Hippocampal formation (tissue), 2 donors: ENCODE measurements around the gene MUC12.
"Not testable (repeated sequence)": the region's sequence is repeated elsewhere in the genome, so short reads cannot be mapped to it uniquely, and the experiment has no call there.

ENCODE experiments used
- DNase-seq, 2 donors: peaks; one replicate each; lab custom pipeline; 2025; lab: John Stamatoyannopoulos, UW

Gene MUC12

GRCh38 chr7:100969066-100969615, at the start of gene MUC12:
TSS of gene MUC12 (plus strand) at chr7:100969565. CDS start at chr7:100969623, 58 bp downstream.
- no peak for DNase-seq

GRCh38 chr7:100919779-100920437, 49.5 kb upstream of the MUC12 start:
- not testable (repeated sequence) for DNase-seq

- no peak for DNase-seq
These were observed 48.3 kb upstream of the MUC12 start for GRCh38 chr7:100921039-100921438.

- not testable (repeated sequence) for DNase-seq
These were observed 45.7 kb upstream of the MUC12 start for GRCh38 chr7:100923616-100924015.

- no peak for DNase-seq
These were observed 39.6 kb upstream of the MUC12 start for GRCh38 chr7:100929808-100930174.

GRCh38 chr7:100933734-100934133, 35.6 kb upstream of the MUC12 start:
- DNase-seq = no peak

GRCh38 chr7:100935381-100935780, 34.0 kb upstream of the MUC12 start:
- not testable (repeated sequence) for DNase-seq

GRCh38 chr7:100936167-100936566, 33.2 kb upstream of the MUC12 start:
- not testable (repeated sequence) for DNase-seq

- no peak for DNase-seq
These were observed 27.2 kb upstream of the MUC12 start for GRCh38 chr7:100942045-100942774.

GRCh38 chr7:100943693-100944092, 25.7 kb upstream of the MUC12 start:
- no peak for DNase-seq

GRCh38 chr7:100944138-100944537, 25.2 kb upstream of the MUC12 start:
- DNase-seq = no peak

- DNase-seq = no peak
These were observed 23.3 kb upstream of the MUC12 start for GRCh38 chr7:100946111-100946510.

- no peak for DNase-seq
These were observed 22.5 kb upstream of the MUC12 start for GRCh38 chr7:100946766-100947365.

GRCh38 chr7:100947792-100948191, 21.6 kb upstream of the MUC12 start:
- DNase-seq = no peak

- no peak for DNase-seq
These were observed 20.0 kb upstream of the MUC12 start, which contains the start of gene MUC3A for GRCh38 chr7:100949227-100949932. TSS of gene MUC3A (plus strand) at chr7:100949534. CDS start at chr7:100949625, 91 bp downstream.

GRCh38 chr7:100949933-100950443, 19.4 kb upstream of the MUC12 start:
- DNase-seq = no peak

GRCh38 chr7:100951172-100951571, 18.2 kb upstream of the MUC12 start:
- no peak for DNase-seq

- no peak for DNase-seq
These were observed 17.3 kb upstream of the MUC12 start for GRCh38 chr7:100951888-100952560.

GRCh38 chr7:100952641-100953040, 16.7 kb upstream of the MUC12 start:
- DNase-seq = no peak

- DNase-seq = no peak
These were observed 11.4 kb upstream of the MUC12 start for GRCh38 chr7:100957832-100958421.

GRCh38 chr7:100959894-100960293, 9.5 kb upstream of the MUC12 start:
- DNase-seq = no peak
